ENCODE measurements around the gene RBPJ.
A peak's percentile ranks its signal among the peaks of the same experiment; 100 is the strongest.
"Not testable (repeated sequence)": the region's sequence is repeated elsewhere in the genome, so short reads cannot be mapped to it uniquely, and the experiment has no call there.

RBPJ gene

GRCh38 chr4:26397086-26397485, 76.3 kb downstream of the RBPJ start:
- TF ChIP-seq ZFX (IDR thresholded peaks at IDR 0.05; ENCODE audit: borderline replicate concordance) (no peak), CTCF (IDR thresholded peaks at IDR 0.05) (no peak)
- H3K27ac ChIP-seq = no peak overlapping the region

- H3K27ac ChIP-seq = no peak overlapping the region
- TF ChIP-seq CTCF (IDR thresholded peaks at IDR 0.05) = no peak
- no peak for TF ChIP-seq ZFX (IDR thresholded peaks at IDR 0.05; ENCODE audit: borderline replicate concordance)
Measured at GRCh38 chr4:26400132-26400531, 79.3 kb downstream of the RBPJ start.

GRCh38 chr4:26402017-26402416, 81.2 kb downstream of the RBPJ start:
- H3K27ac ChIP-seq = not testable (repeated sequence)

GRCh38 chr4:26402458-26402857, 81.6 kb downstream of the RBPJ start:
- no peak for TF ChIP-seq CTCF (IDR thresholded peaks at IDR 0.05)
- no peak for TF ChIP-seq ZFX (IDR thresholded peaks at IDR 0.05; ENCODE audit: borderline replicate concordance)
- H3K27ac ChIP-seq = no peak overlapping the region

- no peak overlapping the region for H3K27ac ChIP-seq
- TF ChIP-seq ZFX (IDR thresholded peaks at IDR 0.05; ENCODE audit: borderline replicate concordance) = no peak
- TF ChIP-seq CTCF (IDR thresholded peaks at IDR 0.05) = no peak
Measured at GRCh38 chr4:26404743-26405206, 84.0 kb downstream of the RBPJ start.

- no peak for TF ChIP-seq ZFX (IDR thresholded peaks at IDR 0.05; ENCODE audit: borderline replicate concordance)
- no peak for TF ChIP-seq CTCF (IDR thresholded peaks at IDR 0.05)
- H3K27ac ChIP-seq = peak overlapping the region; percentile 22; the same call in 1 of the 2 replicates
Measured at GRCh38 chr4:26406346-26406975, 85.6 kb downstream of the RBPJ start.

- H3K27ac ChIP-seq = no peak overlapping the region
- no peak for TF ChIP-seq ZFX (IDR thresholded peaks at IDR 0.05; ENCODE audit: borderline replicate concordance)
Measured at GRCh38 chr4:26407476-26407875, 86.7 kb downstream of the RBPJ start.

- TF ChIP-seq CTCF (IDR thresholded peaks at IDR 0.05) (peak; percentile 77), ZFX (IDR thresholded peaks at IDR 0.05; ENCODE audit: borderline replicate concordance) (no peak)
- no peak overlapping the region for H3K27ac ChIP-seq
Measured at GRCh38 chr4:26410385-26411293, 89.8 kb downstream of the RBPJ start.
